CD4-positive, alpha-beta T cell treated with Interleukin-21 for 1 hour (primary cell): ENCODE measurements around the gene MFN2.

Experiments used
- DNase-seq: peaks from one replicate; pipeline ENCODE4 v3.0.0-alpha.2; 2020

The MFN2 gene

DNA sequence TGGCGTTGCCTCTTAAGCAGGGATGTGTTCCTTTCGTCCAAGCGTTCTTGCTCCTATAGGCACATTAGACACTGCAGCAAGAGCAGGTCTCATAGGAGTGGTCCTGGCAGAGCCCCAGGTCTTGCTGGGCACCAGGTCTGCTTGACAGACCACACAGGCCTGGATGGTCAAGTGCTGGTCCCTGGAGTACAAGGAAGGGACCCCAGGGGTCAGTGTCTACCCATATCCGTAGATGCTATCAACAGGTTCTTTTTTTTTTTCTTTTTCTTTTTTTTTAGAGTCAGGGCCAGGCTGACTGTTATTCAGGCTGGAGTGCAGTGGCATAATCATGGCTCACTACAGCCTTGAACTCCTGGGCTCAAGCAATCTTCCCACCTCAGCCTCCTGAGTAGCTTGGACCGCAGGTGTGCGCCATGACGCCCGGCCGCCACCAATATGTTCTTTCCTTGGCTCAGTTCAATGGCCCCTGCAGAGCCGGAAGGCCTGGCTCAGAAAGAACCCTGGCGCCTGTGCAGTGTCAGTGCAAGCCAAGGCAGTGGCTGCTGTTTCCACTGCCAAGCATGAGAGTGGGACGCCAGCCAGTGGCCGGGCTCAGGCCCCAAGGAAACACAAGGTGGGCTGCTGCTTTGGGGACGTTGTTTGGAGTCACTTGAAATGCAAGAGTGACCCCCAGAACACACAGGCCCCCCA, 72.9 kb downstream of the MFN2 start:
- no peak for DNase-seq

DNA sequence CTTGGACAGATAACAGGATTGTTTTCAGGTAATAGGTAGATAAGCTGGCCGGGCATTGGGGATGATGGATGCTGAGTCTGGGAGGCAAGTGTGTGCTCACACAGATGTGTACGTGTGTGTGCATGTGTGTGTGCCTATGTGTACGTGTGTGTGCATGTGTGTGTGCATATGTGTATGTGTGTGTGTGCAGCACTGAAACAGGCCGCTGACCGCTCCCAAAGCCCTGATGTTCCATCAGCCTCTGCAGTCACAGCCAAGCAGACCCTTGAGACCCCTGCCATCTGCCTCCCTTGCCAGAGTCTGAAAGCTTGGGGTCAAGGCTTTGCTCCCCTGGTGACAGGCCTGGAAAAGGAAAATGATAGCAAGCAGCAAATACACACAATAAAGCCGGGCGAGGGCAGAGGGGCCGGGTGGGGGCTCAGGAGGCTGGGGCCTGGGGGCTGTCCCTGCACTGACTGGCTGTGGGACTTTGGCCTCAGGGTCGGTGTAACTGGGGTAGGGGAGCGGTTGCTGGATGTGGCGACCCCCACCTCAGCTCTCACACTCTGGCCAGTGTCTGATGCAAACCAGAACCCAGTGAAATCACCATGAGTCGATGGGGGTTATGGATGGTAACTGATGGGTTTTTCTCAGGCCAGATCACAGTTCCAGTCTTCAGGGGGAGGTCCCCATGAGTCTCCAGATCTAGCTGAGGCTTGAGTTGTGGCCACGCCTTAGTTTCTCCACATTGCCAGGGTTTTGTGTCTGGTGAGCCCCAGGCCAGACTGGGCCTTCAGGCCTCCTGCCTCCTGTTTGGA, 73.7 kb downstream of the MFN2 start:
- no peak for DNase-seq

DNA sequence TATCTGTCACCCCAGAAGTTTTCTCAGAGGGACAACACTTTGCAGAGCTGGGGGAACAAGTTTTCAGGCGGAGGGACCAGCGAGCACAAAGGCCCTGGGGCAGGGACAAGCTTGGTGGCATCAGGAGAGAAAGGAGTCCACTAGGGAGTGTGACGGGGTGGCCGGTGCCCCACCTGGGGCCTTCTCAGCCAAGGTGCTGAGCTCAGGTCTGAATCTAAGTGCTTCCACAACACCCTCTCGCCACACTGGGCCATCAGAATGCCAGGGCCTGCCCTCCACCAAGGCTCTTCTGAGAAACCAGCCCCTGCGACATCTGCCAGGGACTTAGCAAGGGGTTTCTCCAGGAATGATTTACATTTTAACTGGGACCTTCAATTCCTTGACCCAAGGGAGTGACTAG, 75.0 kb downstream of the MFN2 start:
- DNase-seq = no peak

DNA sequence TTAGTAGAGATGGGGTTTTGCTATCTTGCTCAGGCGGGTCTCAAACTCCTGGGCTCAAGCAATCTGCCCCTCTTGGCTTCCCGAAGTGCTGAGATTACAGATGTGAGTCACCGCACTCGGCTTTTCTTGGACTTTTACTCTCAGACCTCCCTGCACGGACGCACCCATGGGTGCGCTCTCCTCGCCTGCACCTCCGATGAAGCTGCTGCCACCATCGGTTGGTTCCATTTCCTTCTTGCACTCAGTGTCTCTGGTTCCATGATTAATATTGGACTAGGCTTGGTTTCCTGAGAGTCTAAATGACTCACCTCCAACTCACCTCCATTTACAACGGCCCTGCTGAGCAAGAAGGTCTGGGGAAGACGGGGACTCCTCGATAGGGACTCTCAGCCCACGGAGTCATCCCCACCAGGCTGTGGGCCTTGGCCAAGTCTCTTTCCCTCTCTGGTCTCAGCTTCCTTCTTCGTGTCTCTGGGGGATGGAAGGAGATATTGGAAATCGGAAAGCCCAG, 76.1 kb downstream of the MFN2 start:
- no peak for DNase-seq

DNA sequence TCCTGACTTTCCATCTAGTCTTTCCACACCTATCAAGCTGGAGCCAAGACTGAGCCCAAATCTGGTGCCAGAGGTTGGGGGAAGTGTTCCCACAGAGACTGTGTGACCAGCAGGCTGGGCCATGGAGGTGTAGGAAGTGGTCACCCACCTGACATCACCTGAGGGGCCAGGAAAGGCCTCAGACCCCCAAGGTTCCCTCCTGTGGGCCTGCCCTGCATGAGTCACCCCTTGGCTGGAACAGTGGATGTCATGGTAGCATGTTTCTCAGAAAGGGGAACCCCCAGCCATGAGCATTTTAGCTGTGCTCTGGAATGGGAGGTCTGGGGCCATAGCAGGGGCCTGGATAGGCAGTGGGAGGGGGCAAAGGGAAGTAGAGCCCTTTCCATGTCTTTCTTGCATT, 77.1 kb downstream of the MFN2 start:
- no peak for DNase-seq

DNA sequence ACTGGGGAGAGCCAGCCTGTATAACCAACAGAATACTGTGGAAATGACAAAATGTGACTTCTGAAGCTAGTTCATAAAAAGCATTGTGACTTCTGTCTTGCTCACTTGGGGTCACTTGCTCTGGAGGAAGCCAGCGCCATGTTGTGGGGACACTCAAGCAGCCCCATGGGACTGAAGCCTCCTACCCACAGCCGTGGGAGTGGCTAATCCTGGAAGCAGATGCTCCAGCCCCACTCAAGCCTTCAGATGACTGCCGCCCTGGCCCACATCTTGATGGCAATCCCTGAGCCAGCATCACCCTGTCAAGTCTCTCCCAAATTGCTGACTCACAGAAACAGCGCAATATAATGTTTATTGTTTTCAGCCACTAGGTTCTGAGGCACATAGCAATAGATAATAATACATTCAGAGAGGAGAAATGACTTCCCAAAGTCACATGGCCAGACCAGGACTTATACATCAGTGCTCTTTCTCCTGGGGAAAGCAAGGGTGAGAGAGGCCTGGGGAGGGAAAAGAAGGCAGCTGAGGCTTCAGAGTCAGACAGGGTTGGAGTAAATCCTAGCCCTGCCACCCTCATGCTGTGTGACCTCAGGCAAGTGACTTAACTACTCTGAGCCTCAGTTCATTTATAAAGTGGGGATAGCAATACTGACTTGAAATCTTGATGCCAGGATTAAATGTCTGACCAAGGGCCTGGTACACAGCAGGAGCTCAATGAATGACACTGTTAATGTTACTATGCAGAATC, 77.9 kb downstream of the MFN2 start:
- no peak for DNase-seq

DNA sequence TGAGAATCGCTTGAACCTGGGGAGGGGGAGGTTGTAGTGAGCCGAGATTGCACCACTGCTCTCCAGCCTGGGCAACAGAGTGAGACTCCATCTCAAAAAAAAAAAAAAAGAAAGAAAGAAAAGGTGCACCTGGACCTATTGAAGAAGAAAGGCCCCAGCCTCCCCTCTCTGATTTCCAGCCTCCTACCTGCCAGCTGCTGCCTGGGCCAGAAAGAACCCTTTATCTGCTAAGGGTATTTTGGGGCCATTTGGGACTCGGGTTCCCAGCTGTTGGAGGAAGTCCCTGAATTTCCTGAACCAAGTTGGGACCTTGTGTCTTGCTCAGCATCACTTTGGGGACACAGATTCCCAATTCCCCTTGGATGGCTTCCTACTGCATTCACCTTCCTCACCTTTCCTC, 79.0 kb downstream of the MFN2 start:
- no peak for DNase-seq

DNA sequence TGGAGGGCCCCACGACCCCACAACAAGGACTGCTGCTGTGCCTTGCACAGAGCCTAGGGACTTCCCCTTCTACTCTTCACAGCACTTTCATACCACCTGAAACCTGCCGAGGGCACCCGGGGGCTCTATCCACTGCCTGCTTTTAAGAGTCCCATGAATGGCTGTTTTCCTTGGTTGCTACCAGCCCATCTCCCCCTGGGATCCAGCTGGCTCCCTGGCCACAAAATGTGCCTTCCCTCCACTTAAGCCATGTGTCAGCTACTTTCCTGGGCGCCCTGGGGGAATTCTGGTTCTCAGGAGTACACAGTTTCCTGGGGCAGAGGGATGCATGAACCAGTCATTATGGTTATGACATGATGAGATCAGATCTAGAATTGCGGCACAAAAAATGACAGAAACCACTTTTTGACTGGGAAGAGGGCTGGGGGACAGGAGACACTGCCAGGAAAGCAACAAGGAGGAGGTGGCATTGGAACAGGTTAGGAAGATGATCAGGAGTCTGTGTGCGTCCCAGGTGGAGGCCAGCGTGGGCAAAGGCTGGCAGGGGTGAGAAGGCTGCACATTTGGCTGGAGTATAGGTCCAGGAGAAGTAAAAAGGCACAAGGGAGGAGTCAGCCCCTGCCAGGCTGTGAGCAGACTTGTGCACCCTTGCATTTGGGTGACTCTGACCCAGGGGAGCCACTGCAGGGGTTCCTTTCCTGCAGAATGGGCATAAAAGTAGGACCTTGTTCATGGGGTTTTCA, 79.6 kb downstream of the MFN2 start:
- DNase-seq = no peak

DNA sequence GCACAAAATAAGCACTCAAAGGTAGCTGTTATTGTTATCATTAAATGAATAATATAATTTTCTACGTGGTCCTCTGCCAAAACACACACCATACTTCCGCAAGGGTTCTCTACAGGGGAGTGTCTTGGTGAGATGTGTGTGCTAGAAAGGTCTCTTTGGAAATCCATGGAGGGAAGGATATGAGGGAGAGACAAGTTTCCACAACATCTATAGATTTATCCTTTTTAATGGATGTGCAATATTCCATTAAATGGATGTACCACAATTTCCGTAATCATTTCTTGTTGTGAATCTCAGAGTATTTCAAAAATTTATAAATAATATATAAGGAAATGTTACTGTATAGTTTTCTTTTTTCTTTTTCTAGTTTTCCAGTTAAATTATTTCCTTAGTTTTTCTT, 80.3 kb downstream of the MFN2 start:
- DNase-seq = no peak
